ENCODE results near the gene ALLC.

ALLC gene

DNA sequence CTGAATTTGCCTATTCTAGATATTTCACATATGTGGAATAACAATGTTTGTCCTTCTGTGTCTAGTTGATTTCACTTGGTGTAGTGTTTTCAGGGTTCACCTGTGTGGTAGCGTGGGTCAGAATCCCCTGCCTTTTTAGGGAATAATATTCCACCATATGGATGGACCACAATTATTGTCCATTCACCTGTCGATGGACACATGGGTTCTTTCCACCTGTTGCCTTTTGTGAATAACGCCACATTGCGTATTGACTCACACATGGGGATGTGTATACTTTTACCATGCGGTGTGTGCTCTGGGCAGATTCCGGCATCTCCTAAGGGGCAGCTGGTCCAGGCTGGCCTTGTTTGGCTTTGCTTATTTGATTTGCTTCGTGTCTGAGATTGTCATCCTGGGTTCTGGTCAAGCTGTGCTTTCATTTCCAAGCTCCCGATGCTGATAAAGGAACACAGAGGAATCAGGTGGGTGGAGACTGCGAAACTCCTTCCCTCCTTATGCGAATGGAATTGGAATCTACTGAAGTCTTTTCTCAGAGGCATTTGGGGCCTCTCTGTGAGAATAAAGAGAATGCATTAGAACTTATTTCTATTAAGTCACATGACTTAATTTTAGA lies 18.9 kb upstream of the ALLC start:
- DNase-seq (ENCODE audit: low spot score) = no peak

DNA sequence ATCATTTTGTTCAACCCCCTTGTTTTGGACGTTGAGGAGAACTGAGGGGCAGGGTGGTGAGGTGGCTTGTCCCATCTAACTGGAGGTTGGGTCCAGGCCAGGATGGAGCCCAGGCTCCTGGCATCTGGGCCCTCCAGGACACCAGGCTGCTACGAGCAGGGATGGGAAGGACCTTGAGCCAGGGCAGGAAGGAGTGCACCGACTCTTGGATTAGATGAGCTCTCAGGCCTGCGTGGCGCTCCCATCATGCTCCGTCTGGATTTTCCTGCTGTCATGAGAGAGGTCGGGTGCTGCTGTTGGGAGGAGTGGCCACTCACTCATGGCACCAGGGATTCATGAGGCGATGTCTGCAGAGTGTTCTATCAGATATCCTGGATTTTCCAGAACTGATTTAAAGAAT lies 18.3 kb upstream of the ALLC start:
- no peak for DNase-seq (ENCODE audit: low spot score)

DNA sequence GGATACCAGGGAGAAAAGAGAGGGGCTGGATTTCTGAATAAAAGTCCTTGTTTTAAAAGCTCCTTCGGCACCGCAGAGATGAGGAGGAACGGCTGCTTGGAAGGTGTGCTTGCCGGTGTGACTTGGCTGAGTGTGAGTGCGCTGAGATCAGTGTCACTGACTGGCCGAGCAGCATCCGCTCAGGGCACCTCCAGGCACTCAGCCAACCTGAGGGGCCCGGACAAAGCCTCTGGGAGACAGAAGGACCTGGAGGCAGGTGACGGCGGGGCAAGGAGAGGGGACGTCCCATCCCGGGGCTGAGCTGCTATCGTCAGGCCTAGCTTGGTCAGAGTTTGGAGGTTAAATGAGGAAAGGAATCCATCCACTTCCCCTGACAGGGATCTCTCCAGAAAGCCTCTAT lies 16.8 kb upstream of the ALLC start:
- peak; percentile 55 for DNase-seq (ENCODE audit: low spot score)

DNA sequence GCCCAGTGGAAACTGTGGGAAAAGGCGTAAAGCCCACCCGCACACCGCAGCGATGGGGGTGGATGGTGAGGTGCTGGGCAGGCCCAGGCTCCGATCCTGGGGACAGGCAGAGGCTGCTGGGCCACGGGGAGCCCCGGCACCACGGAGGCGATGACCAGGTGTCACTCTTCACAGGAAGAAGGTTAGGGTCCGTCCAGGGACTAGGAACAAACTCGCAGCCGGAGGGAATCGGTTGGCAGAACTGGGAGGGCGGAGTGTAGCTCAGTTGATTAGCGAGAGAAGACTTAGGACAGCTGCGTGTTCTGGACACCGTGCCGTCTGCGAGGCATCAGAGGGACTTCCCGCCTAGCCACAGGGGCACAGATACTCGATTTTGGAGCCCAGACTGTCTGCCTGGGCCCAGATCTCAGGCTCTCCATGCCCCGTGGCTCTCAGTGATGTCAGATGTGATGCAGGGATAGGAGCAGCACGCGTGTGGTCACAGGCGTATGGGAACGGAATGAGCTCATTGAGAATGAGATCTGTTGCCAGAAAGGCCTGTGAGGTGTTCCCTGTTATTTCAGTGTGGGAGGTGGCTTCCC lies 16.1 kb upstream of the ALLC start:
- DNase-seq (ENCODE audit: low spot score) = peak; percentile 62

DNA sequence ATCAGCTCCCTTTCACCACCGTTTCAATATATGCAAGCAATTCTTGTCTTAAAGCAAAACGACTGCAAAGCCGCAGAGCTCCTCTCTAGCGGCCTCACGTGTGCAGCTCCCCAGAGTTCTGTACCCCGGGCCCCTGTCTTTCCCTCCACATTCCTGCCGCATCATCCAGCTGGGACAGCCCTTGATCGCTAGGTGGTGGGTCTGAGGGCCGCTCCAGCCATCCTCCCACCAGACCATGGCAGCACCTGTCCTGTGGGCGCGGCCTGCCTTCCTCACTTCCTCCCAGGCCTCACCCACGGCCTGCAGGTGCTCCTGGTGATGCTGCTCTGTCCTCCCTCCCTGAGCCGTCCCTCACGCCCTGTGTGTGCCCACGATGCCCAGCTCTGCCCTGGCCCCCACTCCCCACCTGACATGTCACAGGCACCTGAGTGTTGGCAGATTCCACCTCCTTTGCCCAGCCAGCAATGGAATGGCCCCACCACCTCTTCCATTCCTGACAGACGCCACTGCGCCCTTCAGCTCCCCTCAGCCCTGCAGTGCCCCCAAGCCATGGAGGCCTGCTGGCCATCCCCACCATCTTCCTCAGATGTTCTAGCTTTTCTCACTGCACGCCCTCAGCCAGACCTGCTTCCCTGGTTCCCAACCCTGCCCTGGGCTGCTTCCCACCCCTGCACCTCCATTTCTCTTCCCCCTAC lies 15.3 kb upstream of the ALLC start:
- DNase-seq (ENCODE audit: low spot score) = peak; percentile 42

DNA sequence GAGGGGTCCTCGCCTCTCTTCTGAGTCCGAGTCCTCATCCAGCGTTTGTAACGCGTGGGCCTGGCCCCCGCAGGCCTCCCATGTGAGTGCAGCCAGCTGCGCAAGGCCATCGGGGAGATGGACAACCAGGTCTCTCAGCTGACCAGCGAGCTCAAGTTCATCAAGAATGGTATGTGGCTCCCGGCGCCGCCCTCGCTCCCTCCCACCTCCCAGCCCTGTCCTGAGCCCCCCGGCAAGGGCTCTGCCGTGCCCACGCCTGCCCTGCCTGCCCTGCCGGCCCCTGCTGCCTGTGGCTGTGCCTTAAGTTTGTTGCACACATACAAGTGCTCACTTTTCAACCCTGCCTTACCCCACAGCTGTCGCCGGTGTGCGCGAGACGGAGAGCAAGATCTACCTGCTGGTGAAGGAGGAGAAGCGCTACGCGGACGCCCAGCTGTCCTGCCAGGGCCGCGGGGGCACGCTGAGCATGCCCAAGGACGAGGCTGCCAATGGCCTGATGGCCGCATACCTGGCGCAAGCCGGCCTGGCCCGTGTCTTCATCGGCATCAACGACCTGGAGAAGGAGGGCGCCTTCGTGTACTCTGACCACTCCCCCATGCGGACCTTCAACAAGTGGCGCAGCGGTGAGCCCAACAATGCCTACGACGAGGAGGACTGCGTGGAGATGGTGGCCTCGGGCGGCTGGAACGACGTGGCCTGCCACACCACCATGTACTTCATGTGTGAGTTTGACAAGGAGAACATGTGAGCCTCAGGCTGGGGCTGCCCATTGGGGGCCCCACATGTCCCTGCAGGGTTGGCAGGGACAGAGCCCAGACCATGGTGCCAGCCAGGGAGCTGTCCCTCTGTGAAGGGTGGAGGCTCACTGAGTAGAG lies 14.4 kb upstream of the ALLC start:
- DNase-seq (ENCODE audit: low spot score) = peak; percentile 48

DNA sequence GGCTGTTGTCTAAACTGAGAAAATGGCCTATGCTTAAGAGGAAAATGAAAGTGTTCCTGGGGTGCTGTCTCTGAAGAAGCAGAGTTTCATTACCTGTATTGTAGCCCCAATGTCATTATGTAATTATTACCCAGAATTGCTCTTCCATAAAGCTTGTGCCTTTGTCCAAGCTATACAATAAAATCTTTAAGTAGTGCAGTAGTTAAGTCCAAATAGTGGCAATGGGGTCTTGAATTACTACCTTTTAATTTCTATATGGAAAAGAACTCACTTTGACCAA lies 13.8 kb upstream of the ALLC start:
- no peak for DNase-seq (ENCODE audit: low spot score)

DNA sequence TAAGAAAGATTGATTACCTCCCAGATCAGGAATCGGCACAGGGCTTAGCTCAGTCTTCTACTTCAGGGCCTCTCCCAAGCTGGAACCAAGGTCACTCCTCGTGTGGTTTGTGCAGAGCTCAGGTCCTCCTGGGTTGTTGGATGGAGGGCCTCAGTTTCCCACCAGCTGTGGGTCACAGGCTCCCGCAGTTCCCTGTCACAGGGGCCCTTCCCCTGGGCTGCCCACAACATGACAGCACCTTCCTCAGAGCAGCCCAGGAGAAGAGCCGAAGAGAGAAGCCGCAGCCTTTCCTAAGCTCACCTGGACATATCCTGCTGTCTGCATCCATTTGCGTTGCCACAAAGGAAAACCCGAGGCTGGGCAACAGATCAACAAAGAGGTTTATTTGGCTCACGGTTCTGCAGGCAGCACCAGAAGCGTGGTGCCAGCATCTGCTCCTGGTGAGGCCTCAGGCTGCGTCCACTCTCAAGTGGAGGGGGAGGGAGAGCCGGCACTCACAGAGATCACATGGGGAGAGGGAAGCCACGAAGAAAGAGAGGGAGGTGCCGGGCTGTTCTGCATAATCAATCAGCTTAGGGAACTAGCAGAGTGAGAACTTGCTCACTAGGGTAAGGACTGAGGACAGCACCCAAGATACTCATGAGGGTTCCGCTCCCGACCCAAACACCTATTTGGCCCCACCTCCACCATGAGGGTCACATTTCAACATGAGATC lies 13.0 kb upstream of the ALLC start:
- peak; percentile 38 for DNase-seq (ENCODE audit: low spot score)

DNA sequence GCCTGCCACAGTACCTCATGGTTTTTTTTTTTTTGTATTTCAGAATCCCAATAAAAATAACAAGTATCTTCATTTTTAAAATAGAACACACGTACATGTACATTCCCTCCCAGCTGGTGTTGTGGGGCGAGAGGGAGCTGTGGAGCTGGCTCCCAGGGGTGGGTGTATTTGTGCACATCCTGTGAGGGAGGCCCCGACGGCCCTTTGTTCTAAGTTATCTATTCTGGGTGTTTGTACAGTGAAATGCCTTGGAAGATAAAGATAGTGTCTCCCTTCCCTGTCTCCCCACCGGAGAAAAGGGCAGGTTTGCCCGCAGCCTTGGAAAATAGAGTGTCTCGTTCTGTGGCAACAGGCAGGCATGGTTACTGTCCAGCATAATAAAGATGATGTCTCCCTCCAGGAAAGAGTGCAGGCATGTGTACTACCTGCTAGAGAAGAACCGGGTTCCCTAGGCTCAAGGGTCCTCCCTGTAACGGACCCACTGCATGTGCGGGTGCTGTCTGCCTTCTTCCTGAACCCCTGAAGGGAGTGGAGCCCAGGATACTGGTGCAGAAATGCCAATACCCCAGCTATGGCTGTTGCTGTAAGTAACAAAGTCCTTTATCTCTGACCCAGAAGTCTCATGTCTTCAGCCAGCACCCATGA lies 12.1 kb upstream of the ALLC start:
- no peak for DNase-seq (ENCODE audit: low spot score)

DNA sequence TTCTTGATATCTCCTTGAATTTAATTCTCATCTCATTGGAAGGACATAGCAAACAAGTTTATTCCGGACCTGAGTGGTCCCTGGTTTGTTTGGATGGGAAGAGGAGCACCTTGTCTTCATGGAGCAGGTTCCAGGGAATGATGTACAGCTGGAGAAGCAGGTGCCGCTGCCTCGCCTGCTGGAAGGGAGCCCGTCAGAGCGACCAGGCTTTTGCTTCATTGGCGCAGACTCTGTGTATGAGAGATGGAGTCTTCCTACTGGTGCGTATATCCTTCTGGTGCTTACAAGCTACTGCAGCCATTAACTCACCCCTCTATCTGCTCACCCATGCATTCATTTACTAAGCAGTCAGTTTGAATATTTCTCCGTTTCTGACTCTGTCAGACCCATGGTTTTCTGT lies 11.6 kb upstream of the ALLC start:
- DNase-seq (ENCODE audit: low spot score) = no peak

DNA sequence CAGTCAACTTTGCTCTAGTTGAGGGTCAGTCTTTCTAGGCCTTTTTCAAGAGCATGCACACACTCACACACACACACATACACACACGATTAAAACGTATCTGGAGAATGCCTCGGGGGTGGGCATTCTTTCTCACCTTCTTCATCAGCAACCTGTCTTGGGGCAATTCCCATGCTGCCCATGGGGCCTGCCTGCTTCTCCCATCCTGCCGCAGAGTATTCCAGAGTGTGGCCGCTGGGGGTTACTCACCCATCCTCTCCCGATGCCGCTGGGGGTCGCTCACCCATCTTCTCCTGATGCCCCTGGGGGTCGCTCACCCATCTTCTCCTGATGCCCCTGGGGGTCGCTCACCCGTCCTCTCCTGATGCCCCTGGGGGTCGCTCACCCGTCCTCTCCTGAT lies 10.8 kb upstream of the ALLC start:
- DNase-seq (ENCODE audit: low spot score) = no peak

DNA sequence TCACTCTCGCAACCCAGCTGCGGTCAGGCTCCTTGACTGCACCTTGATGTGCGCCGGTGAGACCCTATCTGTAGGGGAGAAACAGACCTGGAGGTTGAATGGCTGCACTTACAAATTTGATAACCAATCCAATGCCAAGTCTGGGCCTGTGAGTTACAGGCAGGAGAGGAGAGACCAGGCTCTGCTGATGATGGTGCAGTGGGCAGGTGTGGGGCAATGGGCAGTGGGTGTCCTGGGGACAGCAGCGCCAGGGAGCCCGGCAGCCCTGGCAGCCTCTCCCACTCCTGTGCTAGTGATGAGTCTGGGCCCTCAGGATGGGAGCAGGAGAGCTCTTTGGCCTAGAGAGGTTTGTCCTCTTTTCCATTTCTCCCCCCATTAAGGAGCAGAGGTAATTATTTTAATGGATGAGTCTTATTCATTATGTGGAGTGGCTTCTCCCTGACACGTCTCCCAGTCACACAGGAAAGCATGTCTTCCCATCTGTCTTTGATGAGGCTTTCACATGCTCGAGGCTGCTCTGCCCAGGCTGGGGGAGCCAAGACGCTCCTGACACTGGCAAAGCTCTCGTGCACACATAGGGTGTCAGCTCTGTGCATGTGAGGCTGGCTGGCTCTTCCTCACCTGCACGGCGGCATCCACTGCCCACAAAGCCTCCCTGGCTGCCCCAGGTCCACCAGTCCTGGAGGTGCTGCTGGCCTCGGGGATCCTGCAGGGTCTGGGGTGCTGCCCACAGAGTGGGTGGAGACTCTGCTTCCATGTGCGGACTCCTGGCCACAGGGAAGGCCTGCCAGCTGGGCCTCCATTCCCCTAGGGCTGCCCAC lies 10.0 kb upstream of the ALLC start:
- no peak for DNase-seq (ENCODE audit: low spot score)

DNA sequence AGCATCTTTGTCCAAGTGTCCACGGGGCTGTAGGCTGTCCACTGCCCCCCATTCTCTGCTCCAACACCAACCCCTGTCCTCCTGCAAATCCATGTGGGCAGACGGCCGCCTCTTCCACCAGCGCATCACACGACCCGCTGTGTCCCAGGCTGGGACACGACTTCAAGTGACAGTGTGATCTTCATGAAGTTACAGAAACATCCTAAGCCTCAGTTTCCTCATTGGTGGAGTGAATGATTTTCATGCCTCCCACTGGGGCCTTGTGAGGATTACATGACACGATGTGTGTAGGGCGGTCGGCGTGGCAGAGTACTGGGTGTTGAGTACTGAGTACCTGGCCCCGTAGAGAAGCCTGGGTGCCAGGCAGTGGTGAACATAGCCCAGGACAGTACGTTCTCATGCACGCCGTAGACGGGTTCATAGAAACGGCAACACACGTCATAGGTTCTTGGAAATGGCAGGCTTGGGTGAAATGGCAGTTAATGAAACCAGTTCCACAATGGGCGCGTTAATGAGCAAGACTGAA lies 9.3 kb upstream of the ALLC start:
- no peak for DNase-seq (ENCODE audit: low spot score)

DNA sequence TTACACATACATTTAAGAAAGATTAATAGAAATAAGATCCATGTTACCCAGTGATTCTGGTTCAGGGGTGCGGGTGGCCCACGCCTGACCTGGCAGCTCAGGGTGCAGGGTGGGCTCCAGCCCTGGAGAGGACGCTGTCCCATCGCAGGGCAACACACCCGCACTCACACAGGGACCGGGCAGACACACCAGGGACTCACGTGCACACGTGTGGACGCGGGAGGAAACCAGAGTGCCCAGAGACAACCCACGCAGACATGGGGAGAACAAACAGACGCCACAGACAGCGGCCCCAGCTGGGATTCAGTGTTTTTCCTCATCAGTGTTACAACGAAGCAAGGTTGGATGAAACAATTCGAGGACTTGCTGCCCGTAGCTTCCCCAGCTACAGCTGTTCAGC lies 8.4 kb upstream of the ALLC start:
- DNase-seq (ENCODE audit: low spot score) = no peak

DNA sequence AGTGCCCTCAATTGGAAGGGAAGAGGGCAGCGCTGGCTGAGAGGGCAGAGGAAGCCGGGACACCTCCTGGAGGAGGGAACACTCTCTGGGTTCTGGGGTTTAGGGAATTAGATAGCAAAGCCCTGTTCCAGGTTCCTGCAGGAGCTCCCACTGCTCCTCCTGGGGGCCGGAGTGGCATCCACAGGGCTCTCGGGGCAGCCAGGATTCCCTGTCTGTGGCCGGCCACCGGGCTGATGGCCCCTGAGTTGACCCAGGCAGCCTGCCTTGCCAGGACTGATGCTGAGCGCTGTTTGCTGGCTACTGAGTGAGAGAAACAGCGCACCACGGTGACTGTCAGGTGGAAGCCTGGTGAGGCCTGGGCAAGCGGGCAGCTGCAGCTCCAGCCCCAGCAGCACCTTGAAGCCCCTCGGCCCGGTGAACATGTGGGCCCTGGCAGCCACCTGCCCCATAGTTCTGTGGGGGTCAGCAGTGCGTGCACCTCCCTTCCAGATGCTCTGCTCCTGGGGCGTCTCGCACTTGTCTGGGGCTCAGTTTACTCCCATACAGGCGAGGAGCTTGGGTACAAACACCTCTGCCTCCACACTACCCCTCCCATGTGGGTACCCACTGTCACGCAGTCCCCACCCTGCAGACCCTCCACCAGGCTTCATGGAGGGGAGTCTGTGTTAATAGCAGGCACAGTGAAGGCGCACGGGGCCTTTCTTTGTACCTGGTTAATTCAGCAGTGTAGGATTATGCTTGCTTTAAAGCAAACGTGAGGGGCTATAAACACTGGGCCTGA lies 7.7 kb upstream of the ALLC start:
- no peak for DNase-seq (ENCODE audit: low spot score)

DNA sequence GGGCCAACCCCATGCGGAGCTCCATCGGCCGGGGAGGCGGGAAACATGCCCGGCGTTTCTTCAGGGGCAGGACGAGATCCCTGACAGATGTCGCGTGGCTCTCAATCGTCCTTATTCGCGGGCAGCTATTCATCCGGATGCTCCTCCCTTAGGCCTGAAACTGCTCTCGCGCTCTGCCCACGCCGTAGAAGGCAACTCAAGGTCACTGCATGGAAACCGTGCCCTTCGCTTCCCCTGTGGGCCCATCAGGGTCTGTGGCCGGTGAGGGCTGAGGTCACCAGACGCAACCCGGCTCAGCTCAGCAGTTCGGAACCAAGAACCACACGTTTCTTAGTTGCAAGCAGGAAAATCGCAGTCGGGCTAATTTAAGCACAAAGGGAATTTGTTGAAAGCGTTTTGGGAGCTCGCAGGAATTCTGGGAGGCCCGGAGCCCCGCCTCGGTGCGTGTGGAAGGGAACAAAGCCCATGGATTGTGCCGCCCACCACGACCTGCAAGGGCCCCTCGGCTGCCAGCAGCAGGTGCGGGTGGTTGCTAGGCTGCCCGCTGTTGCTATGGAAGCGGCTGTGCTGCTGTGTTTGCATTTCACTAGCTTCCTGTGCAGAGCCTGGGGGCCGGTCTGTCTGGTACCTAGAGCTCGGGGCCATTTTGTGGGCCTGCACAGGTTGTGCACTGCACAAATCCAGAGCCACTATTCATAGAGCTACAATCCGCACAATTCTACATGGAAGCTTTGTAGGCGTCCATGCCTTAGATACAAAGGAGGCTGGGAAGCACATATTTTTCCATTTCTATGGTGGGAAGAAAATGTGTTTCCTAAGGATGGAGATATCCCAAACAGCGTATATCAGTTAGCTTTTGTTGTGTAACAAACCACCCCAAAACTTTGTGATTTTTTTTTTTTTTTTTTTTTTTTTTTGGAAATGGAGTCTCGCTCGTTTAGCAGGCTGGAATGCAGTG lies 6.0 kb upstream of the ALLC start:
- DNase-seq (ENCODE audit: low spot score) = peak; percentile 74

DNA sequence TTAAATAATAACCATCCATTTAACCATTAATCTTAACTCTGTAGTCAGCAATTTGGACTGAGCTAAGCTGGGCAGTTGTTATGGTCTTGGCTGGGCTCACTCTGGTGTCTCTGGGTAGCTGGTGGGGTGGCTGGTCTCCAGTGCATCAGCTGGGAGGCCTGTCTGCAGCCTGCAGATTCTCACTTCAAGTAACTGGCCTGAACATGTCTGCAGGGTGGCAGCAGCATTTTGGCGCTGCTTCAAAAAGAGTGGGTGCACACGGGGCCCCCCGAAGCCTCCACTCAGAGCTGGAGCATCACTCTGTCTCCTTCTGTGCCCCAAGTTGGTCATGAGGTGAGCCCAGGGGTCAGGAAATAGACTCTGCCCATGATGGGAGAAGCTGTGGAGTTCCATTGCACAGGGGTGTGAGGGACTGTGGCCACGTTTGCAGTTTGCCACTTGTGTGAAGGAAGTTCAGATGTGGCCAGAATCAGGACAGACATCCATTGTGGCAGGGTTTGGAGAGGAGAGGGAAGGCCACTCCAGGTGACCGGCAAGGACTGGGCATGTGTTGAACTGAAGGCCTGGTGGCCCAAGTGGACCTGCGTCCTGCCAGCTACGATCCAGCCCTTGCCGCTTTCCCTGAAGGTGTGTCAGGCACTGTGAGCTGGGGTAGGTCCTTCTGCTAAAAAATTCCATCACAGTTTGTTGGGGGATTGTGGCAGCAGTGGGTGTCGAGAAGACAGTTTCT lies 4.9 kb upstream of the ALLC start:
- no peak for DNase-seq (ENCODE audit: low spot score)

DNA sequence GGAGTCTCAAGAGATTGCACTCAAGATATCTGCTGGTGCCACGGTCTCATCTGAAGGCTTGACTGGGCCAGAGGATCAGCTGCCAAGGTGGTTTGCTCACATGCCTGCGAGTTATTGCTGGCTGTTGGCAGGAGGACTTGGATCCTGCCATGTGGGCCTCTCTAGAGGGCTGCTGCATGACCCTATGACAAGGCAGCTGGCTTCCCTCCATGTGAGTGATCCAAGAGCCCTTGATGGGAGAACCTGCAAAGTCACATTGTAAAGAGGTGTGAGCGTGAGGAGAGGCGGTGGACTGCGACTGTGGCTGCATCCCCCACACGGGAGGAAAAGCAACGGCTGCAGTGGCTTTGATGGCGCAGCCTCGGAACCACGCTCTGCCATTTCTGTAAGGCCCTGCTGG lies 4.0 kb upstream of the ALLC start:
- no peak for DNase-seq (ENCODE audit: low spot score)
